Measurements from ENCODE around the gene TMEM97.

Gene TMEM97

GRCh38 chr17:28317099-28317965 lies 1.7 kb upstream of the TMEM97 start:
- DNase-seq (ENCODE audit: low read depth in 2 of 2), result no peak

GRCh38 chr17:28317966-28318758 lies 838 bp upstream of the TMEM97 start:
- DNase-seq (ENCODE audit: low read depth in 2 of 2), result no peak

GRCh38 chr17:28319598-28319935 lies 567 bp downstream of the TMEM97 start:
- no peak for DNase-seq (ENCODE audit: low read depth in 2 of 2)

GRCh38 chr17:28320215-28321061 lies 1.4 kb downstream of the TMEM97 start:
- no peak for DNase-seq (ENCODE audit: low read depth in 2 of 2)

GRCh38 chr17:28324267-28324745 lies 5.3 kb downstream of the TMEM97 start:
- DNase-seq (ENCODE audit: low read depth in 2 of 2), result no peak

- no peak for DNase-seq (ENCODE audit: low read depth in 2 of 2)
These were observed 5.8 kb downstream of the TMEM97 start for GRCh38 chr17:28324781-28325180.

- no peak for DNase-seq (ENCODE audit: low read depth in 2 of 2)
These were observed 6.2 kb downstream of the TMEM97 start for GRCh38 chr17:28325211-28325610.

- no peak for DNase-seq (ENCODE audit: low read depth in 2 of 2)
These were observed 7.1 kb downstream of the TMEM97 start for GRCh38 chr17:28326114-28326513.

- no peak for DNase-seq (ENCODE audit: low read depth in 2 of 2)
These were observed 8.1 kb downstream of the TMEM97 start for GRCh38 chr17:28327031-28327607.

GRCh38 chr17:28327709-28328108 lies 8.7 kb downstream of the TMEM97 start:
- DNase-seq (ENCODE audit: low read depth in 2 of 2), result no peak

GRCh38 chr17:28328325-28328724 lies 9.3 kb downstream of the TMEM97 start:
- no peak for DNase-seq (ENCODE audit: low read depth in 2 of 2)

GRCh38 chr17:28330671-28331070 lies 11.7 kb downstream of the TMEM97 start:
- DNase-seq (ENCODE audit: low read depth in 2 of 2), result no peak

GRCh38 chr17:28331891-28332420 lies 13.0 kb downstream of the TMEM97 start:
- no peak for DNase-seq (ENCODE audit: low read depth in 2 of 2)

- DNase-seq (ENCODE audit: low read depth in 2 of 2), result no peak
These were observed 14.2 kb downstream of the TMEM97 start for GRCh38 chr17:28333083-28333746.

- DNase-seq (ENCODE audit: low read depth in 2 of 2), result no peak
These were observed 15.2 kb downstream of the TMEM97 start for GRCh38 chr17:28334171-28334570.

GRCh38 chr17:28334666-28335200 lies 15.7 kb downstream of the TMEM97 start:
- DNase-seq (ENCODE audit: low read depth in 2 of 2), result no peak

GRCh38 chr17:28335201-28335958 lies 16.4 kb downstream of the TMEM97 start, which contains the start of the genes IFT20 and TNFAIP1:
Gene IFT20, minus strand, starts transcription at chr17:28335472. Its CDS starts 3,487 bp downstream, at chr17:28331985.
Gene TNFAIP1, plus strand, starts transcription at chr17:28335761. Its CDS starts 3,761 bp downstream, at chr17:28339522.
- peak; percentile 99 for DNase-seq (ENCODE audit: low read depth in 2 of 2)

- DNase-seq (ENCODE audit: low read depth in 2 of 2), result peak; percentile 59 to 62
These were observed 17.2 kb downstream of the TMEM97 start for GRCh38 chr17:28335959-28336871.

Measured in fibroblast of skin of left biceps (primary cell).